Measurements from ENCODE around the gene OR51G2. TPM values are rescaled to one million over a fixed set of nuclear protein-coding genes. Genes with fewer than 3 reads are reported as not detected.
"Not testable (repeated sequence)": the region's sequence is repeated elsewhere in the genome, so short reads cannot be mapped to it uniquely, and the experiment has no call there.

The OR51G2 gene
- not detected in 2 replicates for total RNA-seq (2014; rRNA removed; shearing (Covaris generic); ENCODE audit: low replicate concordance)

- no peak for DNase-seq (ENCODE audit: low read depth)
- in situ Hi-C loops (cut with HindIII; ENCODE audit: low pct_unique_long_range_greater_than_20kb, low sequenced_read_pairs) = no loop called here
These were observed at the start of gene OR51G2 for GRCh38 chr11:4919250-4919649. OR51G2 (minus strand) TSS chr11:4919350; CDS start chr11:4915663, 3,687 bp downstream.

GRCh38 chr11:4962816-4963215, 43.7 kb upstream of the OR51G2 start:
- in situ Hi-C loops (cut with HindIII; ENCODE audit: low pct_unique_long_range_greater_than_20kb, low sequenced_read_pairs) = no loop called here
- no peak for DNase-seq (ENCODE audit: low read depth)

GRCh38 chr11:4960877-4961276, 41.7 kb upstream of the OR51G2 start:
- no peak for DNase-seq (ENCODE audit: low read depth)
- in situ Hi-C loops (cut with HindIII; ENCODE audit: low pct_unique_long_range_greater_than_20kb, low sequenced_read_pairs) = no loop called here

- DNase-seq (ENCODE audit: low read depth) = no peak
- in situ Hi-C loops (cut with HindIII; ENCODE audit: low pct_unique_long_range_greater_than_20kb, low sequenced_read_pairs) = no loop called here
These were observed 38.2 kb upstream of the OR51G2 start for GRCh38 chr11:4957396-4957795.

GRCh38 chr11:4955613-4956012, 36.5 kb upstream of the OR51G2 start, which contains the start of gene OR51A2:
OR51A2 (minus strand) TSS chr11:4955713; CDS start chr11:4955713, 0 bp downstream.
- DNase-seq (ENCODE audit: low read depth); in situ Hi-C loops (cut with HindIII; ENCODE audit: low pct_unique_long_range_greater_than_20kb, low sequenced_read_pairs): not testable (repeated sequence)

- no peak for DNase-seq (ENCODE audit: low read depth)
- in situ Hi-C loops (cut with HindIII; ENCODE audit: low pct_unique_long_range_greater_than_20kb, low sequenced_read_pairs) = no loop called here
These were observed 28.4 kb upstream of the OR51G2 start, which contains the start of gene OR51A4 for GRCh38 chr11:4947505-4947904. OR51A4 (minus strand) TSS chr11:4947605; CDS start chr11:4947100, 505 bp downstream.

- DNase-seq (ENCODE audit: low read depth) = no peak
- in situ Hi-C loops (cut with HindIII; ENCODE audit: low pct_unique_long_range_greater_than_20kb, low sequenced_read_pairs) = no loop called here
These were observed 17.6 kb upstream of the OR51G2 start for GRCh38 chr11:4936745-4937144.

GRCh38 chr11:4932751-4933150, 13.6 kb upstream of the OR51G2 start:
- DNase-seq (ENCODE audit: low read depth) = no peak
- in situ Hi-C loops (cut with HindIII; ENCODE audit: low pct_unique_long_range_greater_than_20kb, low sequenced_read_pairs) = no loop called here

GRCh38 chr11:4926608-4927007, 7.5 kb upstream of the OR51G2 start:
- in situ Hi-C loops (cut with HindIII; ENCODE audit: low pct_unique_long_range_greater_than_20kb, low sequenced_read_pairs) = no loop called here
- no peak for DNase-seq (ENCODE audit: low read depth)

GRCh38 chr11:4924239-4924638, 5.1 kb upstream of the OR51G2 start, which contains the start of gene OR51G1:
OR51G1 (minus strand) TSS chr11:4924339; CDS start chr11:4924339, 0 bp downstream.
- in situ Hi-C loops (cut with HindIII; ENCODE audit: low pct_unique_long_range_greater_than_20kb, low sequenced_read_pairs) = no loop called here
- no peak for DNase-seq (ENCODE audit: low read depth)

GRCh38 chr11:4922304-4922703, 3.2 kb upstream of the OR51G2 start:
- DNase-seq (ENCODE audit: low read depth) = no peak
- in situ Hi-C loops (cut with HindIII; ENCODE audit: low pct_unique_long_range_greater_than_20kb, low sequenced_read_pairs) = no loop called here

- in situ Hi-C loops (cut with HindIII; ENCODE audit: low pct_unique_long_range_greater_than_20kb, low sequenced_read_pairs) = no loop called here
- DNase-seq (ENCODE audit: low read depth) = no peak
These were observed 2.6 kb upstream of the OR51G2 start for GRCh38 chr11:4921796-4922195.

- DNase-seq (ENCODE audit: low read depth) = peak; percentile 29
- in situ Hi-C loops (cut with HindIII; ENCODE audit: low pct_unique_long_range_greater_than_20kb, low sequenced_read_pairs) = no loop called here
These were observed 2.6 kb downstream of the OR51G2 start for GRCh38 chr11:4916581-4916980.

GRCh38 chr11:4903484-4903883, 15.7 kb downstream of the OR51G2 start, which contains the start of gene OR51A7:
OR51A7 (plus strand) TSS chr11:4903783; CDS start chr11:4907370, 3,587 bp downstream.
- no peak for DNase-seq (ENCODE audit: low read depth)
- in situ Hi-C loops (cut with HindIII; ENCODE audit: low pct_unique_long_range_greater_than_20kb, low sequenced_read_pairs) = no loop called here

- DNase-seq (ENCODE audit: low read depth) = peak; percentile 63
- in situ Hi-C loops (cut with HindIII; ENCODE audit: low pct_unique_long_range_greater_than_20kb, low sequenced_read_pairs) = no loop called here
These were observed 27.0 kb downstream of the OR51G2 start for GRCh38 chr11:4891996-4892640.

- no peak for DNase-seq (ENCODE audit: low read depth)
- in situ Hi-C loops (cut with HindIII; ENCODE audit: low pct_unique_long_range_greater_than_20kb, low sequenced_read_pairs) = no loop called here
These were observed 28.9 kb downstream of the OR51G2 start for GRCh38 chr11:4890279-4890678.

GRCh38 chr11:4887591-4887990, 31.6 kb downstream of the OR51G2 start:
- DNase-seq (ENCODE audit: low read depth) = no peak
- in situ Hi-C loops (cut with HindIII; ENCODE audit: low pct_unique_long_range_greater_than_20kb, low sequenced_read_pairs) = no loop called here

- no peak for DNase-seq (ENCODE audit: low read depth)
- in situ Hi-C loops (cut with HindIII; ENCODE audit: low pct_unique_long_range_greater_than_20kb, low sequenced_read_pairs) = no loop called here
These were observed 33.0 kb downstream of the OR51G2 start for GRCh38 chr11:4886186-4886585.

- no peak for DNase-seq (ENCODE audit: low read depth)
- in situ Hi-C loops (cut with HindIII; ENCODE audit: low pct_unique_long_range_greater_than_20kb, low sequenced_read_pairs) = no loop called here
These were observed 34.8 kb downstream of the OR51G2 start for GRCh38 chr11:4884361-4884760.

- in situ Hi-C loops (cut with HindIII; ENCODE audit: low pct_unique_long_range_greater_than_20kb, low sequenced_read_pairs) = no loop called here
- DNase-seq (ENCODE audit: low read depth) = no peak
These were observed 36.6 kb downstream of the OR51G2 start for GRCh38 chr11:4882543-4882942.

Data from Caki2 (cell line).